RPMI8226 (cell line): ENCODE measurements around the gene CES3.
"Not testable (repeated sequence)": the region's sequence is repeated elsewhere in the genome, so short reads cannot be mapped to it uniquely, and the experiment has no call there.

Source experiments
- DNase-seq: peaks from one replicate; pipeline ENCODE4 v3.0.0-alpha.2; 2015

CES3 gene

DNA sequence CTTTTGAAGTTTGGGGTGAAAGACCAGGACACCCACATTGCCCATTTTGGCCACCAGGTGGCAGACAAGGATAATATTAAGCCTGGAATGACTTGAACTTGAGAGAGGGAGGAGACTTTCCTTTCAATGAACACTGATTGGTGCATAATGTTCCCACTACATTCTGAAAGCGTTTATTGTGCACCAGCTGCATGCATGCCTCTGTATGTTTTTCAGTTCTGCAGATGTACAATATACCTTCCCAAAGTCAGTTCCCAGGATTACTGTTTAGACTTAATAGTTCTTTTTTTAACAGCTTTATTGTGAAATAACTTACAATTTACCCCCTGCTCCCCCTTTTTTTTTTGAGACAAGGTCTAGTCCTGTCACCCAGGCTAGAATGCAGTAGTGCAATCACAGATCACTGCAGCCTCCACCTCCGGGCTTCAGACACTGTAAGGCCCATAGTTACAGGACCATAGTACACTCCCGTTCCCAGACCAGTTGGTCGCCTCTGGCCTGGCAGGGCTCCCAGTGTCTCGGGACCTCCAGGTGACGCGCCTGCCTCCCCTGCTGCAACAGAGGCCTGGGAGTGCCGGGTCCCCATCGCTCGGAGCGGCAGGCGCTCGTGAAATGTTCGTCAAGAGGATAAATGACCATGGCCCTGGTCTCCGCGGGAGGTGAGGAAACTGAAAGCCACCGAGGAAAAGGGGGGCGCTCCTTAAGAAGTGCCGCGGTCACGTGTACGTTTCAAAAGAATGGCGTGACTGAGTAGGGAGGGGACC lies 13.6 kb upstream of the CES3 start:
- peak; percentile 88 for DNase-seq

- DNase-seq: no peak
Measured at GRCh38 chr16:66948134-66948836, 12.8 kb upstream of the CES3 start.

DNA sequence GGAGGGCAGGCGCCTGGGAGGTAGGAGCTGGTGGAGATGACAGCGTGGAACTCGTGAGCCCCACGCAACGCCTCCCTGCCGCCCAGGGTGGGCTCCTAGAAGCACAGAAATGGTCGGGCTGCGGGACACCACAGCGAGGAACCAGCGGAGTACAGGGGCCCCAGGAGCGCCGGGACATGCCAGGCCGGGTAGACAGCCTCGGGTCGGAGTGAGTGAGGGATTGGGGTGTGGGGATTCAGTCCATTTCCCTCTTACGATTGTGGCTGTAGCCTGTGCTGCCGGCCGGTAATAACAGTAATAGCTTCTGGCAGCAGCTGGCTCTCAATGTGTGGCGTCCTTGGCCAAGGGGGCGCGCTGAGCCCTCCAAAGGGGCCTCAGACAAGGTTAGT lies 12.2 kb upstream of the CES3 start:
- no peak for DNase-seq

DNA sequence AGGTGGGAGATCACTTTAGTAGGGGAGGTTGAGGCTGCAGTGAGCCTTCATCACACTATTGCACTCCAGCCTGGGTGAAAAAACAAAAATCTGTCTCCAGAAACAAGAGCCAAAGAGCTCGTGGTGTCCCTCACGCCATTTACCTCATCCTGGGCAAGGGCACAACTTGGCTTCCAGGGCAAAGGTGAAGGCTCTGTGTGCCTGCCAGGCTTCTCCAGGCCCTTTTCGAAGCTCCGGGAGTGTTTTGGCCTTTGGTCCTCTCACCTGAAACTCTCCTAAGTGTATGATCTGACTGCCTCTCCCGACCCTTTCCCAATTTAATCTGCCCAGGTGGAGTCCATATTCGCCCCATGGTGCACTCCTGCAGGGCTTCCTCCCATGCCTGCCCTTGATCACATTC lies 11.6 kb upstream of the CES3 start:
- no peak for DNase-seq

DNA sequence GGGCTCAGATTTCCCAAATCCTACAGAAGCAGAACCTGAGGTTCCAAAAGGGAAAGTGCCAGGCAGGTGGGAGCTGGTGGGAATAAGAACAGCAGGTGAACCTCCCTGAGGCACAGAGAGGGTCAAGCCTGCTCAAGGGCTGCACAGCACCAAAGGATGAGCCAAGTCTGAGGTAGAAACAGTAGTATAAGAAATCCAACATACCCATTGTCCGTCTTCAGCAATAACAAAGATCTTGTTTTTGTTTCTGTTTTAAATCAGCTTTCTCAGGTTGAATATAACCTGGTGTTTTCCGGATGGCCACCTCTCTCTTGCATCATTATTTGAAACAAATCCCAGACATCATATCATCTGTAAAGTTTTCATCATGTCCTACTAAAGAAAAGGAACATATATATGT lies 10.6 kb upstream of the CES3 start:
- no peak for DNase-seq

- no peak for DNase-seq
Measured at GRCh38 chr16:66950971-66951790, 9.9 kb upstream of the CES3 start.

DNA sequence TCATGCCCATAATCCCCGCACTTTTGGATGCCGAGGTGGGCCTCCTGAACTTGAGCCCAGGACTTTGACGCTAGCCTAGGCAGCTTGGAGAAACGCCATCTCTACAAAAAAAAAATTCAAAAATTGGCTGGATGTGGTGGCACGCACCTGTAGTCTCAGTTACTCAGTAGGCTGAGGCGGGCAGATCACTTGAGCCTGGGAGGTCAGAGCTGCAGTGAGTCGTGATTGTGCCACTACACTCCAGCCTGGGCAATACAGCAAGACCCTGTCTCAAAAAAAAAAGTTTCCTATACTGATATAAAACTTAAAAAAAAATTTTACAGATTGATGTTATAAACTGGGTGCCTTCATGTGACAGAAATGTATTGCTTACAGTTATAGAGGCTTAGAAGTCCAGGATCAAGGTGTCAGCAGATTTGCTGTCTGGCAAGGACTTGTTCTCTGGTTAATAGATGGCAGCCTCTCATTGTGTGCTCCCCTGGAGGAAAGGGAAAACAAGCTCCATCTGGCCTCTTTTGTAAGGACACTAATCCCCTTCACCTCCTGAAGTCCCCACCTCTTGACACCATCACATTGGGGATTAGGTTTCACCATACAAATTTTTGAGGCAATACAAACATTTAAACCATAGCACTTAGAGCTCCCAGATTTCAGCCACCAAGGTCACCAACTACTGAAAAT lies 8.5 kb upstream of the CES3 start:
- no peak for DNase-seq

DNA sequence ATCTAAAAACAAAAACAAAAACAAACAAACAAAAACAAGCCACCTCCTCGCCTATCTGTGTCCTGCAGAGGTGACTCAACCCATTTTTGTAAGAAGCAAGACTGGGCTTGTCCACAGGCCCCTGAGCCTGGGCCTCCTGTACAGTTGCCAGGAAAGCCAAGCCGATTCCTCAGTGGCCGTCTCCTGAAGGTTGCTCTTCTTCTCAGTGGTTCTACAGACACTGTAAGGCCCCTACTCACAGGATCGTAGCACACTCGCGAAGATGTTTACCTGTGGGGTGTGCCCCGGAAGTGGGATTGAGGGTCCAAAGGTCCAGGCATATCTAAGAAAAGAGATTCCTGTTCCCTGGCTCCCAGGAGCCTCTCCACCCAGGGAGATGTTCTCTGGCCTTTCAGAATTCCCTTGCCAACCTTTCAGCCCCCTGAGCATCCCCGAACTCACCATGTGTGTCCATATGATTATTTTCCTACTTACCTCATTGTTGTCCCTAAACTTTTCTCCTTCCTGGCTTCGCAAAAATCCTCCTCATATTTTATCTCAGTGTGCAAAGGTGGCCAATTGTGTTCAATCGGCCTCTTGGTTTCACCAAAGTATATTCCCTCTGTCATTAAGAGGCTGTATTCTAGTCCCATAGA lies 7.5 kb upstream of the CES3 start:
- no peak for DNase-seq

GRCh38 chr16:66954097-66954659 lies 6.9 kb upstream of the CES3 start:
- DNase-seq: peak; percentile 86

DNA sequence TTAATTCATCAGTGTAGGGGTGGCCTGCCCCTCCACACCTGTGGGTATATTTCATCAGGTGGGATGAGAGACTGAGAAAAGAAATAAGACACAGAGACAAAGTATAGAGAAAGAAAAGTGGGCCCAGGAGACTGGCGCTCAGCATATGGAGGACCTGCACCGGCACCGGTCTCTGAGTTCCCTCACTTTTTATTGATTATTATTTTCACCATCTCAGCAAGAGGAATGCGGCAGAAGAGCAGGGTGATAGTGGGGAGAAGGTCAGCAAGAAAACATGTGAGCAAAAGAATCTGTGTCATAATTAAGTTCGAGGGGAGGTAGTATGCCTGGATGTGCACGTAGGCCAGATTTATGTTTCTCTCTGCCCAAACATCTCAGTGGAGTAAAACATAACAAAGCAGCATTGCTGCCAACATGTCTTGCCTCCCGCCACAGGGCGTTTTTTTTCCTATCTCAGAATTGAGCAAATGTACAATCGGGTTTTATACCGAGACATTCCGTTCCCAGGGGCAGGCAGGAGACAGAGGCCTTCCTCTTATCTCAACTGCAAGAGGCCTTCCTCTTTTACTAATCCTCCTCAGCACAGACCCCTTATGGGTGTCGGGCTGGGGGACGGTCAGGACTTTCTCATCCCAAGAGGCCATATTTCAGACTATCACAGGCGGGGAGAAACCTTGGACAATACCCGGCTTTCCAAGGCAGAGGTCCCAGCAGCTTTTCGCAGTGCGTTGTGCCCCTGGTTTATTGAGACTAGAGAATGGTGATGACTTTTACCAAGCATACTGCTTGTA lies 5.5 kb upstream of the CES3 start:
- DNase-seq: not testable (repeated sequence)

GRCh38 chr16:66956154-66956457 lies 5.0 kb upstream of the CES3 start:
- DNase-seq: not testable (repeated sequence)

DNA sequence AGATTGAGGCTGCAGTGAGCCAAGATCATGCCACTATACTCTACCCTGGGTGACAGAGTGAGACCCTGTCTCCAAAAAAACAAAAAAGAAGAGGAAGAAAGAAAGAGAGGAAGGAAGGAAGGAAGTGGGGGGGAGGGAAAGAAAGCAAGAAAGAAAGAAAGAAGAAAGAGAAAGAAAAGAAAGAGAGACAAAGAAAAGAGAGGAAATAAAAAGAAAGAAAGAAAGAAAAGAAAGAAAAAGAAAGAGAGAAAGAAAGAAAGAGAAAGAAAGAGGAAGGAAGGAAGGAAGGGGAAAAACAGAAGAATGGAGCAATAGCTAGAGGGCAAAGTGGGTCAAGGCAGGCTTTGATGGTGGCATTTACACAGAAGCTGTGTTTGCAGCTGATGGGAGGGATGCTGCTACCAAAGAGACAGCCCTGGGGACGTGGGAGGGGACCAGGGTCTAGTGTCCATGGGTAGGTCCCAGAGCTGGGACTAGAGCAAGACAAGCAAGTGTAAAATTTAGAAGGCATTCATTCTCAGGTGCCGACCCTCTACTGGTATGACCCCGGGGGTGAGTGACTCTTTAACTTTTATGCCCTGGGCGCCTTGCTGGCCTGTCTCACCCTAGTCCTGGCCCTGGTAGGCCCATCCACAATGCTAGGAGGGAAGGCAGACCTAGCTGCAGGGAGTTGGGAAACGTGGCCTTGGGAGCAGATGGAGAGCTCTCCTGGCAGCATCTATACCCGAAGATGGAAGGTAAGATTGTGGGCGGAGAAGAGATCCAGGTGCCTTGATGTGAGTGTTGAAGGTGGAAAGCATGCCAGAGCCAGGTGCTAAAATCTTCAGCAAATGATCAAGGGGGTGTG lies 2.0 kb upstream of the CES3 start:
- DNase-seq: no peak

- DNase-seq: peak; percentile 45
Measured at GRCh38 chr16:66959704-66960161, 1.3 kb upstream of the CES3 start.

DNA sequence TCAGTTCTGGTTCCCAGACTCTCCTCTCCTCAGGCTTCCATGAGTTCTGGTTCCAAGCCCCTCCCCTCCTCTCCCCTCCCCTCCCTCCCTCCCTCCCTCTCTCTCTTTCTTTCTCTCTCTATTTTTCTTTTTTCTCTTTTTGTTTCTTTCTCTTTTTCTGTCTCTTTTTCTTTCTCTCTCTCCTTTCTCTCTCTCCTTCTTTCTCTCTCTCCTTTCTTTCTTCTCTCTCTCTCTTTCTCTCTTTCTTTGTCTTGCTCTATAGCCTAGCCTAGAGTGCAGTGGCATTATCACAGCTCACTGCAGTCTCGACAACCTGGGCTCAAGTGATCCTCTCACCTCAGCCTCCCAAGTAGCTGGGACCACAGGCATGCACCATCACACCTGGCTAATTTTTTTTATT lies 796 bp upstream of the CES3 start:
- DNase-seq: no peak

- no peak for DNase-seq
Measured at GRCh38 chr16:66961914-66962313, 848 bp downstream of the CES3 start.

GRCh38 chr16:66964049-66964448 lies 3.0 kb downstream of the CES3 start:
- DNase-seq: peak; percentile 82

GRCh38 chr16:66968847-66969246 lies 7.8 kb downstream of the CES3 start:
- no peak for DNase-seq

- no peak for DNase-seq
Measured at GRCh38 chr16:66970775-66971720, 10.0 kb downstream of the CES3 start.

- DNase-seq: no peak
Measured at GRCh38 chr16:66972983-66973382, 11.9 kb downstream of the CES3 start.
